ENCODE results near the gene PGAP2. TPM values are rescaled to one million over a fixed set of nuclear protein-coding genes. Genes with fewer than 3 reads are reported as not detected.

PGAP2 gene
- total and polyA plus RNA-seq, 4 donors, result 10.0 to 14.8 (median 12.0) TPM

DNA sequence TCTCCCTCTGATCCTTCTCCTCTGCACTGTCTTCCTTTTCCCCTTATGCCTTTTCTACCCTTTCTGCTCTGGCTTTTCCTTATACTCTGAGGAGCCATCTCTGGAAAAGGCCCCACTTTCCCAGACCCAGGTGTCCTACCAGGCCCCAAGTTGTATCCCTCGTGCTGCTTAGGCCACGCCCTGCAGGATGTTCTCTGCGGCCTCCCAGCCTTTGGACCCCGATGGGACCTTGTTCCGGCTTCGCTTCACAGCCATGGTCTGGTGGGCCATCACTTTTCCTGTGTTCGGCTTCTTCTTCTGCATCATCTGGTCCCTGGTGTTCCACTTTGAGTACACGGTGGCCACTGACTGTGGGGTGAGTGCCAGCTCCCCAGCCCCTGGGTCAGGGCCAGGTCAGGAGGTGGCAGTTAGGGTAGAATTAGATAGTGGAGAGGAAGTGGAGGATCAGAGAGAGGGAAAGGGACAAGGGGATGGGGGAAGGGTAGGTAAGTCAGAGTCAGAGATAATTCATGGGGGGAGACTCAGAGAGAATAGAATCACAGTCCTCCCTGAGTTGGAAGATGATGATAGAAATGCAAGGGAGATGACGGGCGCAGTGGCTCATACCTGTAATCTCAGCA is 8.9 kb downstream of the PGAP2 start:
- 90% methylated on average over 10 of the region's 10 CpGs for WGBS
- H3K36me3 ChIP-seq (ENCODE audit: control insufficient read depth in 4 of 4, insufficient read depth in 3 of 4, low read depth in 1 of 4, low read length in 3 of 4), result peaks cover 0 to 3% (median 0%) of the 10 kb centered on the region in 4 donors
- H3K9ac ChIP-seq (ENCODE audit: low read depth in 1 of 2, low read length in 2 of 2), result no peak overlapping the region
- no peak overlapping the region for H3K4me3 ChIP-seq (ENCODE audit: low read depth in 1 of 3, low read length in 3 of 3)
- TF ChIP-seq, protein P1, sequence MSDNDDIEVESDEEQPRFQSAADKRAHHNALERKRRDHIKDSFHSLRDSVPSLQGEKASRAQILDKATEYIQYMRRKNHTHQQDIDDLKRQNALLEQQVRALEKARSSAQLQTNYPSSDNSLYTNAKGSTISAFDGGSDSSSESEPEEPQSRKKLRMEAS (IDR thresholded peaks at IDR 0.05), result no peak
- no peak for TF ChIP-seq RXRA (IDR thresholded peaks at IDR 0.05)
- no peaks in the 10 kb centered on the region for H3K4me1 ChIP-seq (ENCODE audit: control insufficient read depth in 4 of 4, insufficient read depth in 4 of 4, low read length in 3 of 4)
- H3K27me3 ChIP-seq (ENCODE audit: control insufficient read depth in 4 of 4, insufficient read depth in 4 of 4, low read length in 3 of 4), result no peaks in the 10 kb centered on the region
- no peak for DNase-seq (ENCODE audit: low spot score)
- H3K9me3 ChIP-seq (ENCODE audit: control insufficient read depth in 4 of 4, low read length in 3 of 4), result no peaks in the 10 kb centered on the region
- no peak overlapping the region for H3K27ac ChIP-seq (ENCODE audit: low read depth in 1 of 2, low read length in 2 of 2)

DNA sequence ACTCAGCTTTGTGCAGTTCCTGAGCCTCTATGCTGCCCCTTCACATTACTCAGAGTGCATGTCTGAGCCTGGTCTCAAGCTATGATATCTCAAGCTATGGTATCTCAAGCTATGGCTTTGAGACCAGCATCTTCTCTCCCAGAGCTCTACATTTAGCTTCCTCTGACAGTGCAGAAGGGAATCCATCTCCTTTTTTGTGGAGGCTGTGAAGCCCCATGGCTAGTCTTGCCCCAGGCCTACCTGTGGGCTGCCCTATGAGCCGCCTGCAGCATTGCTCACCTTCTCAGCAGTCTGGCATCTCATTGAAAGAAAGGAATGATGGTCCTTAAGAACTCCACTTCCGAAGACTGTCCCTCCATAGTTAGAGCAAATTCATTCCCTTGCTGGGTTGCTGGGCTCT is 12.6 kb downstream of the PGAP2 start:
- TF ChIP-seq, protein P2, sequence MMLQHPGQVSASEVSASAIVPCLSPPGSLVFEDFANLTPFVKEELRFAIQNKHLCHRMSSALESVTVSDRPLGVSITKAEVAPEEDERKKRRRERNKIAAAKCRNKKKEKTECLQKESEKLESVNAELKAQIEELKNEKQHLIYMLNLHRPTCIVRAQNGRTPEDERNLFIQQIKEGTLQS (IDR thresholded peaks at IDR 0.05), result no peak
- TF ChIP-seq SP1 (IDR thresholded peaks at IDR 0.05) (no peak), FOXA2 (IDR thresholded peaks at IDR 0.05) (no peak), FOXA1 (IDR thresholded peaks at IDR 0.05) (no peak), JUND (IDR thresholded peaks at IDR 0.05) (no peak), GABPA (IDR thresholded peaks at IDR 0.05 in 1 of 2, conservative IDR thresholded peaks at IDR 0.05 in 1 of 2) (no peak), HNF4A (conservative IDR thresholded peaks at IDR 0.05) (no peak), YY1 (IDR thresholded peaks at IDR 0.05) (no peak), EGR1 (IDR thresholded peaks at IDR 0.05; ENCODE audit: low read depth in 2 of 2) (no peak), HNF4G (IDR thresholded peaks at IDR 0.05) (no peak), RAD21 (IDR thresholded peaks at IDR 0.05) (no peak)
- TF ChIP-seq, protein P3, sequence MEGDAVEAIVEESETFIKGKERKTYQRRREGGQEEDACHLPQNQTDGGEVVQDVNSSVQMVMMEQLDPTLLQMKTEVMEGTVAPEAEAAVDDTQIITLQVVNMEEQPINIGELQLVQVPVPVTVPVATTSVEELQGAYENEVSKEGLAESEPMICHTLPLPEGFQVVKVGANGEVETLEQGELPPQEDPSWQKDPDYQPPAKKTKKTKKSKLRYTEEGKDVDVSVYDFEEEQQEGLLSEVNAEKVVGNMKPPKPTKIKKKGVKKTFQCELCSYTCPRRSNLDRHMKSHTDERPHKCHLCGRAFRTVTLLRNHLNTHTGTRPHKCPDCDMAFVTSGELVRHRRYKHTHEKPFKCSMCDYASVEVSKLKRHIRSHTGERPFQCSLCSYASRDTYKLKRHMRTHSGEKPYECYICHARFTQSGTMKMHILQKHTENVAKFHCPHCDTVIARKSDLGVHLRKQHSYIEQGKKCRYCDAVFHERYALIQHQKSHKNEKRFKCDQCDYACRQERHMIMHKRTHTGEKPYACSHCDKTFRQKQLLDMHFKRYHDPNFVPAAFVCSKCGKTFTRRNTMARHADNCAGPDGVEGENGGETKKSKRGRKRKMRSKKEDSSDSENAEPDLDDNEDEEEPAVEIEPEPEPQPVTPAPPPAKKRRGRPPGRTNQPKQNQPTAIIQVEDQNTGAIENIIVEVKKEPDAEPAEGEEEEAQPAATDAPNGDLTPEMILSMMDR (IDR thresholded peaks at IDR 0.05; ENCODE audit: low read depth, low read length, missing input control), result no peak
- TF ChIP-seq, protein P1 (IDR thresholded peaks at IDR 0.05), result no peak
- H3K9me3 ChIP-seq (ENCODE audit: control insufficient read depth in 4 of 4, low read length in 3 of 4), result no peaks in the 10 kb centered on the region
- no peak overlapping the region for H3K4me3 ChIP-seq (ENCODE audit: low read depth in 1 of 3, low read length in 3 of 3)
- no peak overlapping the region for H3K9ac ChIP-seq (ENCODE audit: low read depth in 1 of 2, low read length in 2 of 2)
- H3K27me3 ChIP-seq (ENCODE audit: control insufficient read depth in 4 of 4, insufficient read depth in 4 of 4, low read length in 3 of 4), result no peaks in the 10 kb centered on the region
- DNase-seq (ENCODE audit: low spot score), result no peak
- no peaks in the 10 kb centered on the region for H3K4me1 ChIP-seq (ENCODE audit: control insufficient read depth in 4 of 4, insufficient read depth in 4 of 4, low read length in 3 of 4)
- WGBS, result over 99% methylated on average over 2 of the region's 2 CpGs
- no peak overlapping the region for H3K27ac ChIP-seq (ENCODE audit: low read depth in 1 of 2, low read length in 2 of 2)
- H3K36me3 ChIP-seq (ENCODE audit: control insufficient read depth in 4 of 4, insufficient read depth in 3 of 4, low read depth in 1 of 4, low read length in 3 of 4), result peaks cover 0 to 6% (median 0%) of the 10 kb centered on the region in 4 donors

DNA sequence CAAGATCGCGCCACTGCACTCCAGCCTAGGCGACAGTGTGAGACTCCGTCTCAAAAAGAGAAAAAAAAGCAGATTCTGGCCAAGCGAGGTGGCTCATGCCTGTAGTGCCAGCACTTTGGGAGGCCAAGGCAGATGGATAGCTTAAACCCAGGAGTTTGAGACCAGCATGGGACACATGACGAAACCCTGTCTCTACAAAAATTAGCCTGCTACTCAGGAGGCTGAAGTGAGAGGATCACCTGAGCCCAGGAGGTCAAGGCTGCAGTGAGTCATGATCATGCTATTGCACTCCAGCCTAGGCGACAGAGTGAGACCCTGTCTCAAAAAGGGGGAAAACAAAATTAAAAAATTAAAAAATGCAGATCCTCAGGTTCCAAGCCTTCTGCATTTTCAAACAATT is 14.0 kb downstream of the PGAP2 start:
- H3K4me3 ChIP-seq (ENCODE audit: low read depth in 1 of 3, low read length in 3 of 3), result no peak overlapping the region
- H3K4me1 ChIP-seq (ENCODE audit: control insufficient read depth in 4 of 4, insufficient read depth in 4 of 4, low read length in 3 of 4), result no peaks in the 10 kb centered on the region
- H3K27me3 ChIP-seq (ENCODE audit: control insufficient read depth in 4 of 4, insufficient read depth in 4 of 4, low read length in 3 of 4), result no peaks in the 10 kb centered on the region
- 97% methylated on average over 7 of the region's 7 CpGs for WGBS
- H3K36me3 ChIP-seq (ENCODE audit: control insufficient read depth in 4 of 4, insufficient read depth in 3 of 4, low read depth in 1 of 4, low read length in 3 of 4), result peaks cover 0 to 15% (median 4%) of the 10 kb centered on the region in 4 donors
- no peak overlapping the region for H3K9ac ChIP-seq (ENCODE audit: low read depth in 1 of 2, low read length in 2 of 2)
- H3K27ac ChIP-seq (ENCODE audit: low read depth in 1 of 2, low read length in 2 of 2), result no peak overlapping the region
- no peak for DNase-seq (ENCODE audit: low spot score)
- no peaks in the 10 kb centered on the region for H3K9me3 ChIP-seq (ENCODE audit: control insufficient read depth in 4 of 4, low read length in 3 of 4)
- no peak for TF ChIP-seq JUND (IDR thresholded peaks at IDR 0.05)
- no peak for TF ChIP-seq FOXA2 (IDR thresholded peaks at IDR 0.05)
- no peak for TF ChIP-seq NR2F2 (IDR thresholded peaks at IDR 0.05)
- TF ChIP-seq, protein P4, sequence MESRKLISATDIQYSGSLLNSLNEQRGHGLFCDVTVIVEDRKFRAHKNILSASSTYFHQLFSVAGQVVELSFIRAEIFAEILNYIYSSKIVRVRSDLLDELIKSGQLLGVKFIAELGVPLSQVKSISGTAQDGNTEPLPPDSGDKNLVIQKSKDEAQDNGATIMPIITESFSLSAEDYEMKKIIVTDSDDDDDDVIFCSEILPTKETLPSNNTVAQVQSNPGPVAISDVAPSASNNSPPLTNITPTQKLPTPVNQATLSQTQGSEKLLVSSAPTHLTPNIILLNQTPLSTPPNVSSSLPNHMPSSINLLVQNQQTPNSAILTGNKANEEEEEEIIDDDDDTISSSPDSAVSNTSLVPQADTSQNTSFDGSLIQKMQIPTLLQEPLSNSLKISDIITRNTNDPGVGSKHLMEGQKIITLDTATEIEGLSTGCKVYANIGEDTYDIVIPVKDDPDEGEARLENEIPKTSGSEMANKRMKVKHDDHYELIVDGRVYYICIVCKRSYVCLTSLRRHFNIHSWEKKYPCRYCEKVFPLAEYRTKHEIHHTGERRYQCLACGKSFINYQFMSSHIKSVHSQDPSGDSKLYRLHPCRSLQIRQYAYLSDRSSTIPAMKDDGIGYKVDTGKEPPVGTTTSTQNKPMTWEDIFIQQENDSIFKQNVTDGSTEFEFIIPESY (IDR thresholded peaks at IDR 0.05), result no peak
- TF ChIP-seq FOXA1 (IDR thresholded peaks at IDR 0.05), result no peak
- TF ChIP-seq YY1 (IDR thresholded peaks at IDR 0.05), result no peak
- TF ChIP-seq HNF4G (IDR thresholded peaks at IDR 0.05), result no peak
- no peak for TF ChIP-seq GABPA (IDR thresholded peaks at IDR 0.05 in 1 of 2, conservative IDR thresholded peaks at IDR 0.05 in 1 of 2)
- TF ChIP-seq, protein P5, sequence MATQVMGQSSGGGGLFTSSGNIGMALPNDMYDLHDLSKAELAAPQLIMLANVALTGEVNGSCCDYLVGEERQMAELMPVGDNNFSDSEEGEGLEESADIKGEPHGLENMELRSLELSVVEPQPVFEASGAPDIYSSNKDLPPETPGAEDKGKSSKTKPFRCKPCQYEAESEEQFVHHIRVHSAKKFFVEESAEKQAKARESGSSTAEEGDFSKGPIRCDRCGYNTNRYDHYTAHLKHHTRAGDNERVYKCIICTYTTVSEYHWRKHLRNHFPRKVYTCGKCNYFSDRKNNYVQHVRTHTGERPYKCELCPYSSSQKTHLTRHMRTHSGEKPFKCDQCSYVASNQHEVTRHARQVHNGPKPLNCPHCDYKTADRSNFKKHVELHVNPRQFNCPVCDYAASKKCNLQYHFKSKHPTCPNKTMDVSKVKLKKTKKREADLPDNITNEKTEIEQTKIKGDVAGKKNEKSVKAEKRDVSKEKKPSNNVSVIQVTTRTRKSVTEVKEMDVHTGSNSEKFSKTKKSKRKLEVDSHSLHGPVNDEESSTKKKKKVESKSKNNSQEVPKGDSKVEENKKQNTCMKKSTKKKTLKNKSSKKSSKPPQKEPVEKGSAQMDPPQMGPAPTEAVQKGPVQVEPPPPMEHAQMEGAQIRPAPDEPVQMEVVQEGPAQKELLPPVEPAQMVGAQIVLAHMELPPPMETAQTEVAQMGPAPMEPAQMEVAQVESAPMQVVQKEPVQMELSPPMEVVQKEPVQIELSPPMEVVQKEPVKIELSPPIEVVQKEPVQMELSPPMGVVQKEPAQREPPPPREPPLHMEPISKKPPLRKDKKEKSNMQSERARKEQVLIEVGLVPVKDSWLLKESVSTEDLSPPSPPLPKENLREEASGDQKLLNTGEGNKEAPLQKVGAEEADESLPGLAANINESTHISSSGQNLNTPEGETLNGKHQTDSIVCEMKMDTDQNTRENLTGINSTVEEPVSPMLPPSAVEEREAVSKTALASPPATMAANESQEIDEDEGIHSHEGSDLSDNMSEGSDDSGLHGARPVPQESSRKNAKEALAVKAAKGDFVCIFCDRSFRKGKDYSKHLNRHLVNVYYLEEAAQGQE (IDR thresholded peaks at IDR 0.05), result no peak
- TF ChIP-seq, protein P2 (IDR thresholded peaks at IDR 0.05), result no peak
- TF ChIP-seq RXRA (IDR thresholded peaks at IDR 0.05), result no peak
- TF ChIP-seq RAD21 (IDR thresholded peaks at IDR 0.05), result no peak
- TF ChIP-seq HNF4A (conservative IDR thresholded peaks at IDR 0.05), result no peak
- no peak for TF ChIP-seq TAF1 (conservative IDR thresholded peaks at IDR 0.05)
- TF ChIP-seq, protein P1 (IDR thresholded peaks at IDR 0.05), result no peak
- TF ChIP-seq SP1 (IDR thresholded peaks at IDR 0.05), result no peak
- no peak for TF ChIP-seq EGR1 (IDR thresholded peaks at IDR 0.05; ENCODE audit: low read depth in 2 of 2)

All from liver (tissue), 9 donors.